ENCODE results near the gene ADAMTS2. TPM values are rescaled to one million over a fixed set of nuclear protein-coding genes. Genes with fewer than 3 reads are reported as not detected.
A peak's percentile ranks its signal among the peaks of the same experiment; 100 is the strongest.

The ADAMTS2 gene
- total RNA-seq, 1 experiment from 2014 or later: 0.60 TPM

GRCh38 chr5:179311091-179311470 is 34.2 kb downstream of the ADAMTS2 start:
- no peak for DNase-seq (ENCODE audit: low read depth)

GRCh38 chr5:179310439-179311090 is 34.7 kb downstream of the ADAMTS2 start:
- DNase-seq (ENCODE audit: low read depth): no peak

- DNase-seq (ENCODE audit: low read depth): no peak
These were observed 35.4 kb downstream of the ADAMTS2 start for GRCh38 chr5:179309751-179310320.

- no peak for DNase-seq (ENCODE audit: low read depth)
These were observed 35.9 kb downstream of the ADAMTS2 start for GRCh38 chr5:179309383-179309670.

- no peak for DNase-seq (ENCODE audit: low read depth)
These were observed 36.5 kb downstream of the ADAMTS2 start for GRCh38 chr5:179308563-179309382.

GRCh38 chr5:179307931-179308471 is 37.3 kb downstream of the ADAMTS2 start:
- DNase-seq (ENCODE audit: low read depth): no peak

GRCh38 chr5:179307013-179307800 is 38.1 kb downstream of the ADAMTS2 start:
- DNase-seq (ENCODE audit: low read depth): no peak

- DNase-seq (ENCODE audit: low read depth): no peak
These were observed 38.9 kb downstream of the ADAMTS2 start for GRCh38 chr5:179306191-179307012.

GRCh38 chr5:179304871-179305270 is 40.4 kb downstream of the ADAMTS2 start:
- no peak for DNase-seq (ENCODE audit: low read depth)

GRCh38 chr5:179304466-179304865 is 40.8 kb downstream of the ADAMTS2 start:
- DNase-seq (ENCODE audit: low read depth): peak; percentile 16

- DNase-seq (ENCODE audit: low read depth): no peak
These were observed 41.6 kb downstream of the ADAMTS2 start for GRCh38 chr5:179303451-179304200.

- no peak for DNase-seq (ENCODE audit: low read depth)
These were observed 42.6 kb downstream of the ADAMTS2 start for GRCh38 chr5:179302499-179303185.

- DNase-seq (ENCODE audit: low read depth): no peak
These were observed 43.5 kb downstream of the ADAMTS2 start for GRCh38 chr5:179301796-179302195.

GRCh38 chr5:179301376-179301775 is 43.9 kb downstream of the ADAMTS2 start:
- no peak for DNase-seq (ENCODE audit: low read depth)

GRCh38 chr5:179300581-179301180 is 44.6 kb downstream of the ADAMTS2 start:
- DNase-seq (ENCODE audit: low read depth): no peak

GRCh38 chr5:179298181-179298993 is 46.9 kb downstream of the ADAMTS2 start:
- DNase-seq (ENCODE audit: low read depth): no peak

GRCh38 chr5:179297486-179298180 is 47.6 kb downstream of the ADAMTS2 start:
- DNase-seq (ENCODE audit: low read depth): no peak

GRCh38 chr5:179297026-179297425 is 48.2 kb downstream of the ADAMTS2 start:
- no peak for DNase-seq (ENCODE audit: low read depth)

All from RPMI7951 (cell line).